GM12891 (cell line): ENCODE results near the gene FERMT2.

Experiments used
- POLR2A ChIP-seq: IDR thresholded peaks from 2 replicates; pipeline ENCODE4 v1.6.1; 2011; ENCODE audit warnings: low read depth, low read length, control low read depth
- POLR2AphosphoS5 ChIP-seq: IDR thresholded peaks from 2 replicates; pipeline ENCODE4 v1.6.1; 2011; ENCODE audit warnings: low read depth, low read length, control low read depth
- SPI1 ChIP-seq: IDR thresholded peaks from 2 replicates; pipeline ENCODE4 v1.6.1; 2011; ENCODE audit warnings: low read depth, low read length, control low read depth

DNA sequence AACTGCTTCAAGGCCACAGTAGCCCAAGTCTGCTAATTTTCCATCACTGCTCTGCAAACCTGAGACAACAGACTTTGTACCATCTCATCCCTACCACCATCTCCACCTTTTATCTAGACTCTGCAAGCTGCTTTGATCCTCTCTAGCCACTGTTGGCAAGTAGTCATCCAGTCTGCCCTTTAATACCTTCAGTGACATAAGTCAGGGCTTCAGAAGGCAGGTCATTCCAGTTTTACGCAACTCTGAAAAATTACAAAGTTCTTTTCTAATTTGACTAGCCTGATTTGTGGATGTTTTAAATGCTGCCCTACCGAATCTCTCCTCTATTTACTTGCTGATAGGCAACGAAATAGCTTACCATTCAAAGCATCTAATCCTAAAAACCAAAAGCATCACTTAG is 2.8 kb downstream of the FERMT2 start:
- no peak for TF ChIP-seq POLR2AphosphoS5
- TF ChIP-seq SPI1 = no peak
- no peak for TF ChIP-seq POLR2A
